Keratinocyte (primary cell): ENCODE measurements around the gene SURF6. TPM values are rescaled to one million over a fixed set of nuclear protein-coding genes. Genes with fewer than 3 reads are reported as not detected.
"Not testable (repeated sequence)": the region's sequence is repeated elsewhere in the genome, so short reads cannot be mapped to it uniquely, and the experiment has no call there.

Experiments used
- DNase-seq: peaks from one replicate; pipeline ENCODE4 v3.0.0-alpha.2; 2011; ENCODE audit warnings: low read depth, missing footprints, low spot score
- FAIRE-seq: peaks from 2 replicates; lab custom pipeline; 2011; peaks lifted over from hg19 to GRCh38; lab: Jason Lieb, UNC
- H2AFZ ChIP-seq: 2 replicates; pipeline ENCODE4 v1.6.0; 2012; ENCODE audit warnings: low read length, control low read depth, inconsistent platforms; ENCODE audit not compliant: control insufficient read depth
- H3K27ac ChIP-seq: 2 replicates; pipeline ENCODE4 v1.5.1; 2011; ENCODE audit warnings: low read length; ENCODE audit not compliant: control insufficient read depth, insufficient read depth
- H3K27me3 ChIP-seq: 3 replicates; pipeline ENCODE4 v1.6.0; 2011; ENCODE audit warnings: low read length; ENCODE audit not compliant: control insufficient read depth, insufficient read depth; ENCODE audit errors: extremely low read depth
- H3K36me3 ChIP-seq, 2 experiments: 2 replicates in 1 of 2; 3 replicates in 1 of 2; pipeline ENCODE4 v1.5.1; 2011; ENCODE audit warnings: low read length in 2 of 2, mild to moderate bottlenecking in 1 of 2; ENCODE audit not compliant: control insufficient read depth in 2 of 2, insufficient read depth in 2 of 2; ENCODE audit errors: extremely low read depth in 1 of 2
- H3K4me1 ChIP-seq: 3 replicates; pipeline ENCODE4 v1.5.1; 2011; ENCODE audit warnings: low read length; ENCODE audit not compliant: control insufficient read depth, insufficient read depth; ENCODE audit errors: extremely low read depth
- H3K4me2 ChIP-seq: 3 replicates; pipeline ENCODE4 v1.6.0; 2011; ENCODE audit warnings: low read depth, low read length; ENCODE audit not compliant: control insufficient read depth, insufficient read depth; ENCODE audit errors: extremely low read depth
- H3K4me3 ChIP-seq, 3 experiments: fragments of 200-600 bp in 1 of 3; sonication (generic) in 1 of 3; 2 replicates in 2 of 3; 3 replicates in 1 of 3; pipeline ENCODE4 v1.5.1; 2011 to 2016; ENCODE audit warnings: low read length in 3 of 3, mild to moderate bottlenecking in 3 of 3, control low read depth in 2 of 3, inconsistent platforms in 1 of 3, low read depth in 1 of 3, mixed read lengths in 1 of 3, mixed run types in 1 of 3, moderate library complexity in 1 of 3; ENCODE audit not compliant: control insufficient read depth in 2 of 3, insufficient read depth in 2 of 3; ENCODE audit errors: extremely low read depth in 1 of 3
- H3K79me2 ChIP-seq: 2 replicates; pipeline ENCODE4 v1.6.0; 2012; ENCODE audit warnings: low read length; ENCODE audit not compliant: control insufficient read depth, insufficient read depth
- H3K9ac ChIP-seq: 3 replicates; pipeline ENCODE4 v1.6.0; 2011; ENCODE audit warnings: low read length; ENCODE audit not compliant: control insufficient read depth, insufficient read depth; ENCODE audit errors: extremely low read depth
- H3K9me1 ChIP-seq: 3 replicates; pipeline ENCODE4 v1.6.0; 2011; ENCODE audit warnings: low read length; ENCODE audit not compliant: control insufficient read depth, insufficient read depth; ENCODE audit errors: extremely low read depth
- H3K9me3 ChIP-seq: 2 replicates; pipeline ENCODE4 v1.5.1; 2012; ENCODE audit warnings: low read depth, low read length; ENCODE audit not compliant: control insufficient read depth
- H4K20me1 ChIP-seq: 3 replicates; pipeline ENCODE4 v1.6.0; 2011; ENCODE audit warnings: low read length; ENCODE audit not compliant: control insufficient read depth, insufficient read depth; ENCODE audit errors: extremely low read depth
- EZH2 ChIP-seq: IDR thresholded peaks from one replicate; pipeline ENCODE4 v1.6.1; 2012; ENCODE audit warnings: inconsistent platforms, mild to moderate bottlenecking, low read length, moderate library complexity
- dilution Hi-C: fragments of 300-500 bp; cut with MboI; formaldehyde crosslinking; loops from one replicate; pipeline ENCODE4 v1.7.0; 2020; ENCODE audit warnings: low sequenced_read_pairs; ENCODE audit not compliant: extremely low pct_ligation_motif_present
- polyA plus RNA-seq, 5 experiments: library from polyadenylated mRNA; depleted of rRNA in 3 of 5; stranded (reverse) in 3 of 5; stranded (forward) in 1 of 5; unstranded in 1 of 5; fragments of >200 nt; gene quantifications; 1 replicate in 1 of 5; 2 replicates in 3 of 5; 3 replicates in 1 of 5; pipeline versions ENCODE4 v1.2.1 to v1.2.3, GENCODE V29; 2011 to 2012; ENCODE audit warnings: missing spikeins in 2 of 5, low read depth in 1 of 5, low replicate concordance in 1 of 5
- TF ChIP-seq, protein P1 (sequence below), 3 experiments: IDR thresholded peaks in 1 of 3; conservative IDR thresholded peaks in 1 of 3; optimal IDR thresholded peaks in 1 of 3; 2 replicates in 2 of 3; 3 replicates in 1 of 3; pipeline versions ENCODE3 to v1.5.1; 2011; ENCODE audit warnings: low read length in 3 of 3, mild to moderate bottlenecking in 3 of 3, moderate library complexity in 2 of 3, control low read depth in 1 of 3, inconsistent platforms in 1 of 3; ENCODE audit not compliant: insufficient read depth in 2 of 3; ENCODE audit errors: extremely low read depth in 1 of 3

Gene SURF6
- polyA plus RNA-seq, 1 donor (not counting 4 experiments of a cell fraction or from before 2014, with no cell fraction given) = 13.0 TPM

DNA sequence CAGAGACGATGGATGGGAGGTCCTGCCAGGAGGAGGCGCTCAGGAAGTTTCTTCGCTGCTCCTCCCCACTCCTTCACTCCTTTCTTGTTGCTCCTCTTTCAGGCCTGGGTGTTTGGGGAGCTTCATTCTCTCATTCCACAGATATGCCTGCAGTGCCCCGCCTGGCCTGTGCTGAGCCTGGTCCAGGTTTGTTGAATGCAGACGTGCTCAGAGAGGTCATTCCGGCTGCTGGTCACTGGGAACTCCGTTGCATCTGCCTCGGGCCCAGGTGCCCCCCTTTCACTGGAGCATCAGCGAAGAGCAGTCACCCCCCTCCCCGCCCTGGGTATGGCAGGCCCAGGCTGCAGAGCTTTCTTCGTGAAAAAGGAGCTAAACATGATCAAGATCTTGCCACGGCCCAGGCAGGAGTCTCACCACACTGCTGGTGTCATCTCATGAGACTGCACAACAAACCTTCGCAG is 15.5 kb downstream of the SURF6 start:
- FAIRE-seq (no peak), DNase-seq (no peak)
- Histone ChIP-seq H3K9me3 (no peaks in the 10 kb centered on the region), H3K9ac (no peak overlapping the region), H3K4me3 (no peak overlapping the region), H3K4me2 (no peak overlapping the region), H4K20me1 (no peaks in the 10 kb centered on the region), H3K36me3 (no peaks in the 10 kb centered on the region), H3K79me2 (no peaks in the 10 kb centered on the region), H2AFZ (no peak overlapping the region), H3K27me3 (peaks cover 8% of the 10 kb centered on the region), H3K4me1 (no peaks in the 10 kb centered on the region), H3K9me1 (no peaks in the 10 kb centered on the region), H3K27ac (no peak overlapping the region)
- dilution Hi-C loops = no loop called here
- TF ChIP-seq, protein P1, sequence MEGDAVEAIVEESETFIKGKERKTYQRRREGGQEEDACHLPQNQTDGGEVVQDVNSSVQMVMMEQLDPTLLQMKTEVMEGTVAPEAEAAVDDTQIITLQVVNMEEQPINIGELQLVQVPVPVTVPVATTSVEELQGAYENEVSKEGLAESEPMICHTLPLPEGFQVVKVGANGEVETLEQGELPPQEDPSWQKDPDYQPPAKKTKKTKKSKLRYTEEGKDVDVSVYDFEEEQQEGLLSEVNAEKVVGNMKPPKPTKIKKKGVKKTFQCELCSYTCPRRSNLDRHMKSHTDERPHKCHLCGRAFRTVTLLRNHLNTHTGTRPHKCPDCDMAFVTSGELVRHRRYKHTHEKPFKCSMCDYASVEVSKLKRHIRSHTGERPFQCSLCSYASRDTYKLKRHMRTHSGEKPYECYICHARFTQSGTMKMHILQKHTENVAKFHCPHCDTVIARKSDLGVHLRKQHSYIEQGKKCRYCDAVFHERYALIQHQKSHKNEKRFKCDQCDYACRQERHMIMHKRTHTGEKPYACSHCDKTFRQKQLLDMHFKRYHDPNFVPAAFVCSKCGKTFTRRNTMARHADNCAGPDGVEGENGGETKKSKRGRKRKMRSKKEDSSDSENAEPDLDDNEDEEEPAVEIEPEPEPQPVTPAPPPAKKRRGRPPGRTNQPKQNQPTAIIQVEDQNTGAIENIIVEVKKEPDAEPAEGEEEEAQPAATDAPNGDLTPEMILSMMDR (optimal IDR thresholded peaks at IDR 0.05 in 1 of 3, IDR thresholded peaks at IDR 0.05 in 1 of 3, conservative IDR thresholded peaks at IDR 0.05 in 1 of 3; ENCODE audit: extremely low read depth in 1 of 3, insufficient read depth in 2 of 3, low read length in 3 of 3) = no peak
- no peak for TF ChIP-seq EZH2

DNA sequence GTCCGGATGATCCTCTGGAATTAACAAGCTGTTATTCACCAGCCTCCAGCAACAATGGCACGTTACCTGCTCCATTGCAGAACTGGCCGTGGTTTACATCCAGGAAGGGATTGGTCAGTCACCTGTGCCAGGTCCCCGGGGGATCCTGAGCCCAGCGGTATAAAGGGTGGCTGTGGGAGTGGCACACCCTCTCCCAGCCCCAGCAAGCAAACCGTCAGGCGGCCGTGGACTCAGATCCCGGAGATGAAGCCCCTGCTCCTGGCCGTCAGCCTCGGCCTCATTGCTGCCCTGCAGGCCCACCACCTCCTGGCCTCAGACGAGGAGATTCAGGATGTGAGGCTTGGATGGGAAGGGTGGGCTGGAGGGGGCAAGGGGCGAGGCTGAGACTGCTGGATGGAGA is 18.4 kb downstream of the SURF6 start:
- DNase-seq, H3K4me1 ChIP-seq, H3K9me1 ChIP-seq, H3K79me2 ChIP-seq, FAIRE-seq, dilution Hi-C loops, H3K9ac ChIP-seq, H3K4me2 ChIP-seq, H3K27ac ChIP-seq, H2AFZ ChIP-seq, H3K9me3 ChIP-seq, H3K4me3 ChIP-seq, H4K20me1 ChIP-seq, H3K36me3 ChIP-seq, H3K27me3 ChIP-seq: not testable (repeated sequence)

DNA sequence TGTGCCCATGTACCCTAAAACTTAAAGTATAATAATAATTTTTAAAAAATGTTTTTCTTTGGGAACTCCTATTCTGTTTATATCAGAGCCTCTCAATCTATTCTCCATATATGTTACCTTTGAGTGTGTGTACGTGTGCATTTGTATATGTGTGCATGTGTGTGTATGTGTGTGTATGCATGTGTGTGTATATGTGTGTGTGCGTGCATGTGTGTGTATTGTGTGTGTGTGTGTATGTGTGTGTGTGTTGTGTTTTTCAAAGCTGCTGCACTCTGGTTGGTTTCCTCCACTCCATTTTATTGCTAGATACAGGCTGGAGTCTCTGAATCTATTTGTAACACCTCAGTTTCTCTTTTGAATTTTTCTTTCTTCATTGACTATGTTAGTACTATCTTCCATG is 20.0 kb downstream of the SURF6 start:
- no peaks in the 10 kb centered on the region for H3K4me1 ChIP-seq
- no peak overlapping the region for H2AFZ ChIP-seq
- H3K9me1 ChIP-seq = no peaks in the 10 kb centered on the region
- FAIRE-seq = no peak
- H3K9me3 ChIP-seq = no peaks in the 10 kb centered on the region
- no peaks in the 10 kb centered on the region for H4K20me1 ChIP-seq
- H3K27me3 ChIP-seq = no peaks in the 10 kb centered on the region
- dilution Hi-C loops = no loop called here
- H3K9ac ChIP-seq = no peak overlapping the region
- H3K27ac ChIP-seq = no peak overlapping the region
- DNase-seq = no peak
- no peaks in the 10 kb centered on the region for H3K79me2 ChIP-seq
- no peak overlapping the region for H3K4me3 ChIP-seq
- no peaks in the 10 kb centered on the region for H3K36me3 ChIP-seq
- no peak overlapping the region for H3K4me2 ChIP-seq
- TF ChIP-seq, protein P1 (optimal IDR thresholded peaks at IDR 0.05 in 1 of 3, IDR thresholded peaks at IDR 0.05 in 1 of 3, conservative IDR thresholded peaks at IDR 0.05 in 1 of 3; ENCODE audit: extremely low read depth in 1 of 3, insufficient read depth in 2 of 3, low read length in 3 of 3) = no peak
- TF ChIP-seq EZH2 = no peak
